ENCODE results near the gene ATM. TPM values are rescaled to one million over a fixed set of nuclear protein-coding genes. Genes with fewer than 3 reads are reported as not detected.

The ATM gene
- total and polyA plus RNA-seq, 2 experiments from 2014 or later: 7.5 to 43.0 TPM

GRCh38 chr11:108228251-108228650 lies 5.4 kb downstream of the ATM start:
- Histone ChIP-seq H3K27me3 (no peaks in the 10 kb centered on the region), H3K9me2 (replicated peaks; ENCODE audit: insufficient read depth) (no peaks in the 10 kb centered on the region)
- WGBS (ENCODE audit: low lambda C conversion rate, missing lambda C conversion rate): 78% methylated on average over 2 of the region's 2 CpGs

GRCh38 chr11:108233277-108233945 lies 10.5 kb downstream of the ATM start:
- Histone ChIP-seq H3K9me3 (ENCODE audit: low read depth) (no peaks in the 10 kb centered on the region), H2AFZ (no peak overlapping the region), H3K9me2 (replicated peaks; ENCODE audit: insufficient read depth) (no peaks in the 10 kb centered on the region), H3K27ac (no peak overlapping the region), H4K20me1 (ENCODE audit: insufficient read depth, poor library complexity, severe bottlenecking) (no peaks in the 10 kb centered on the region), H3K79me2 (no peaks in the 10 kb centered on the region), H3K4me2 (no peak overlapping the region), H3K4me3 (no peak overlapping the region), H3K4me1 (ENCODE audit: insufficient read depth) (no peaks in the 10 kb centered on the region), H3K27me3 (no peaks in the 10 kb centered on the region), H3K36me3 (replicated peaks; ENCODE audit: insufficient read depth, low read depth) (no peaks in the 10 kb centered on the region)
- 96% methylated on average over 2 of the region's 2 CpGs for WGBS (ENCODE audit: low lambda C conversion rate, missing lambda C conversion rate)
- no peak for DNase-seq (ENCODE audit: low spot score)
- TF ChIP-seq CTCF (IDR thresholded peaks at IDR 0.05; ENCODE audit: poor library complexity): no peak
- TF ChIP-seq EZH2phosphoT487 (IDR thresholded peaks at IDR 0.05; ENCODE audit: low read depth, severe bottlenecking, unreplicated experiment): no peak
- no peak for TF ChIP-seq EZH2 (IDR thresholded peaks at IDR 0.05; ENCODE audit: borderline replicate concordance)

More at GRCh38 chr11:108228251-108228650, 5.4 kb downstream of the ATM start:
- Histone ChIP-seq H3K79me2 (peaks cover 40% of the 10 kb centered on the region), H3K4me2 (no peak overlapping the region), H4K20me1 (ENCODE audit: insufficient read depth, poor library complexity, severe bottlenecking) (no peaks in the 10 kb centered on the region), H3K4me3 (no peak overlapping the region), H3K36me3 (replicated peaks; ENCODE audit: insufficient read depth, low read depth) (no peaks in the 10 kb centered on the region), H3K4me1 (ENCODE audit: insufficient read depth) (peaks cover 8% of the 10 kb centered on the region), H3K9me3 (ENCODE audit: low read depth) (no peaks in the 10 kb centered on the region), H2AFZ (no peak overlapping the region), H3K27ac (no peak overlapping the region)
- TF ChIP-seq CTCF (IDR thresholded peaks at IDR 0.05; ENCODE audit: poor library complexity) (no peak), EZH2phosphoT487 (IDR thresholded peaks at IDR 0.05; ENCODE audit: low read depth, severe bottlenecking, unreplicated experiment) (no peak), EZH2 (IDR thresholded peaks at IDR 0.05; ENCODE audit: borderline replicate concordance) (no peak)
- no peak for DNase-seq (ENCODE audit: low spot score)

- no peak overlapping the region for H2AFZ ChIP-seq
- H3K4me2 ChIP-seq: no peak overlapping the region
- H3K9me3 ChIP-seq (ENCODE audit: low read depth): no peaks in the 10 kb centered on the region
- no peak for DNase-seq (ENCODE audit: low spot score)
- no peaks in the 10 kb centered on the region for H3K9me2 ChIP-seq (replicated peaks; ENCODE audit: insufficient read depth)
- H3K27ac ChIP-seq: no peak overlapping the region
- no peaks in the 10 kb centered on the region for H3K79me2 ChIP-seq
- H3K4me1 ChIP-seq (ENCODE audit: insufficient read depth): no peaks in the 10 kb centered on the region
- TF ChIP-seq EZH2 (IDR thresholded peaks at IDR 0.05; ENCODE audit: borderline replicate concordance) (no peak), CTCF (IDR thresholded peaks at IDR 0.05; ENCODE audit: poor library complexity) (no peak), EZH2phosphoT487 (IDR thresholded peaks at IDR 0.05; ENCODE audit: low read depth, severe bottlenecking, unreplicated experiment) (no peak)
- WGBS (ENCODE audit: low lambda C conversion rate, missing lambda C conversion rate): 87% methylated on average over 1 of the region's 1 CpG
- H3K4me3 ChIP-seq: no peak overlapping the region
- no peaks in the 10 kb centered on the region for H3K27me3 ChIP-seq
- H3K36me3 ChIP-seq (replicated peaks; ENCODE audit: insufficient read depth, low read depth): peaks cover 1% of the 10 kb centered on the region
- H4K20me1 ChIP-seq (ENCODE audit: insufficient read depth, poor library complexity, severe bottlenecking): no peaks in the 10 kb centered on the region
These were observed 12.3 kb downstream of the ATM start for GRCh38 chr11:108235192-108235591.

Measured in hepatocyte (in vitro differentiated cells).